PFSK-1 (cell line): ENCODE measurements around the gene RALGAPA2.

Experiments
- FOXP2 ChIP-seq: optimal IDR thresholded peaks from 2 replicates; pipeline ENCODE3; 2011; ENCODE audit warnings: borderline replicate concordance, control low read depth, inconsistent platforms; ENCODE audit not compliant: insufficient read depth; ENCODE audit errors: extremely low read length, extremely low read depth
- POLR2AphosphoS5 ChIP-seq: IDR thresholded peaks from 2 replicates; pipeline ENCODE4 v1.6.1; 2012; ENCODE audit warnings: low read depth, mild to moderate bottlenecking, control low read depth, low read length, moderate library complexity
- SIN3A ChIP-seq: IDR thresholded peaks from 2 replicates; pipeline ENCODE4 v1.6.1; 2012; ENCODE audit warnings: mild to moderate bottlenecking, low read length, moderate library complexity, borderline replicate concordance; ENCODE audit not compliant: insufficient read depth
- TAF1 ChIP-seq: IDR thresholded peaks from 2 replicates; pipeline ENCODE4 v1.6.1; 2012; ENCODE audit warnings: low read length, control low read depth, borderline replicate concordance; ENCODE audit not compliant: insufficient read depth
- TF ChIP-seq, protein P1 (sequence below), 2 experiments: IDR thresholded peaks; 2 replicates each; pipeline versions ENCODE4 v1.6.1 to v1.8.0; 2011 to 2012; ENCODE audit warnings: low read depth in 2 of 2, low read length in 2 of 2, control low read depth in 1 of 2, inconsistent platforms in 1 of 2, mild to moderate bottlenecking in 1 of 2, moderate library complexity in 1 of 2; ENCODE audit not compliant: insufficient read depth in 1 of 2

Gene RALGAPA2

DNA sequence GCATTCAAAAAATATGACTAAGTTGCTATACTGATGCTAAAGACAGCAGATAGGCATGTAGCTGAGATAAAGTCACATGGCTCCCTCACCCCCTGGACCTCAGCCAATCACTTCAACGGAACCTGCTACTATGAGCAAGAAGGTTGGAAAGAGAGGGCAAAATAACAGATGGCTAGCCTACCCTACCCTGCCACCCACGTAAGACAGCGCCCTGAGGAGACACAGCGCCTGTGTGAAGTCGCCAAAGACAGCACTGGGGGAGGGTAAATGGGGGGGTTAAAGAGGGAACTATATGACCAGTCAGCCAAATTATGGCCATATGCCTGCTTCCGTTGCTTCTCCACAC lies 163.2 kb downstream of the RALGAPA2 start:
- TF ChIP-seq TAF1 (no peak), SIN3A (no peak), FOXP2 (no peak), POLR2AphosphoS5 (no peak)
- TF ChIP-seq, protein P1, sequence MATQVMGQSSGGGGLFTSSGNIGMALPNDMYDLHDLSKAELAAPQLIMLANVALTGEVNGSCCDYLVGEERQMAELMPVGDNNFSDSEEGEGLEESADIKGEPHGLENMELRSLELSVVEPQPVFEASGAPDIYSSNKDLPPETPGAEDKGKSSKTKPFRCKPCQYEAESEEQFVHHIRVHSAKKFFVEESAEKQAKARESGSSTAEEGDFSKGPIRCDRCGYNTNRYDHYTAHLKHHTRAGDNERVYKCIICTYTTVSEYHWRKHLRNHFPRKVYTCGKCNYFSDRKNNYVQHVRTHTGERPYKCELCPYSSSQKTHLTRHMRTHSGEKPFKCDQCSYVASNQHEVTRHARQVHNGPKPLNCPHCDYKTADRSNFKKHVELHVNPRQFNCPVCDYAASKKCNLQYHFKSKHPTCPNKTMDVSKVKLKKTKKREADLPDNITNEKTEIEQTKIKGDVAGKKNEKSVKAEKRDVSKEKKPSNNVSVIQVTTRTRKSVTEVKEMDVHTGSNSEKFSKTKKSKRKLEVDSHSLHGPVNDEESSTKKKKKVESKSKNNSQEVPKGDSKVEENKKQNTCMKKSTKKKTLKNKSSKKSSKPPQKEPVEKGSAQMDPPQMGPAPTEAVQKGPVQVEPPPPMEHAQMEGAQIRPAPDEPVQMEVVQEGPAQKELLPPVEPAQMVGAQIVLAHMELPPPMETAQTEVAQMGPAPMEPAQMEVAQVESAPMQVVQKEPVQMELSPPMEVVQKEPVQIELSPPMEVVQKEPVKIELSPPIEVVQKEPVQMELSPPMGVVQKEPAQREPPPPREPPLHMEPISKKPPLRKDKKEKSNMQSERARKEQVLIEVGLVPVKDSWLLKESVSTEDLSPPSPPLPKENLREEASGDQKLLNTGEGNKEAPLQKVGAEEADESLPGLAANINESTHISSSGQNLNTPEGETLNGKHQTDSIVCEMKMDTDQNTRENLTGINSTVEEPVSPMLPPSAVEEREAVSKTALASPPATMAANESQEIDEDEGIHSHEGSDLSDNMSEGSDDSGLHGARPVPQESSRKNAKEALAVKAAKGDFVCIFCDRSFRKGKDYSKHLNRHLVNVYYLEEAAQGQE (IDR thresholded peaks at IDR 0.05; ENCODE audit: insufficient read depth in 1 of 2, low read depth in 2 of 2, low read length in 2 of 2): no peak

DNA sequence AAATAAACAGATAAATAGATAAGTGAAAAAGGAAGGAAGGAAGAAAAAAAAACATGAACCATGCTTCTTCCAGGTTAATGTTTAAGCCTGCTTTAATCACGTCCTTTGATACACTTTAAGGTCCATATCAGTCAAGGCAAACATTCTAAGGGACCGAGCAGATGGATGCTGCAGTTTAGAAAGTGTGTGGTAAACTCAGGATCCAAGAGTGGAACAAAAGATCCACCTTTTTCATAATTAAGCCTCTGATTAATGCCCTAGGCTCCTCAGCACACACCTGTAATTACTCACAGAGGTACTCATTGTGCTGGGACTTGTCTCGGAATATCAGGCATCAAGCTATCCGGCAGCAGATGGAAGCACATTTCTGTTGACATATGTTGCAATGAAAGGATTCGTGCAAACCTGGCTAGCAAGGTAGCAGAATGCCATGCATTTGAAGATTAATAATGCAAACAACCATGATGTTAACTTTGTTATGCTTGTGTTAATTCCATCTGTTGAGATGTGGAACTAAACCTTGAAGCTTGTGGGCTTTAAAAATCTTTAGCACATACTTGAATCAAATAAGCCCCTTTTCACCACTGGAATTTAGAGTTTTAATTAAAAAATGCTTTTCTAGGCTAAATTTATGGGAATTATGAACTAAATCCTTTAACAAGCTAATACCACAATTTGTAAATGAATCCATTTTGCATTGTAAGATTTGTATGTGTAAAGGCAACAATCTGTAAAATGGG lies 163.7 kb downstream of the RALGAPA2 start:
- TF ChIP-seq, protein P1 (IDR thresholded peaks at IDR 0.05; ENCODE audit: insufficient read depth in 1 of 2, low read depth in 2 of 2, low read length in 2 of 2): no peak
- TF ChIP-seq SIN3A (no peak), POLR2AphosphoS5 (no peak), TAF1 (no peak), FOXP2 (no peak)

DNA sequence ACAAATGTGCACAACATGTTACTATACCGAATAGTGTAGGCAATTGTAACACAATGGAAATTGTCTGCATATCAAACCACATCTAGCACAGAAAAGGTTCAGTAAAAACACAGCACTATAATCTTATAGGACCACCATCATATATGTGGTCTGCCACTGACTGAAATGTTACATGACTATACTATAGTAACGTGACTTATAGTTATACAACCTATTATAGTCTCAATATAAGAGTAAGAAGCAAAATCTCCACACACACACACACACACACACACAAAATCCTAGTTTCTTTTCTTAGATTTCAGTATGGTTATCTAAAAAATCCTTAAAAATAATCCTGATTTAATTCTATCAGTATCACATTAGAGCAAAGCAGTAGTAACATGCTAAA lies 164.6 kb downstream of the RALGAPA2 start:
- TF ChIP-seq POLR2AphosphoS5 (no peak), SIN3A (no peak), TAF1 (no peak), FOXP2 (no peak)
- TF ChIP-seq, protein P1 (IDR thresholded peaks at IDR 0.05; ENCODE audit: insufficient read depth in 1 of 2, low read depth in 2 of 2, low read length in 2 of 2): no peak

DNA sequence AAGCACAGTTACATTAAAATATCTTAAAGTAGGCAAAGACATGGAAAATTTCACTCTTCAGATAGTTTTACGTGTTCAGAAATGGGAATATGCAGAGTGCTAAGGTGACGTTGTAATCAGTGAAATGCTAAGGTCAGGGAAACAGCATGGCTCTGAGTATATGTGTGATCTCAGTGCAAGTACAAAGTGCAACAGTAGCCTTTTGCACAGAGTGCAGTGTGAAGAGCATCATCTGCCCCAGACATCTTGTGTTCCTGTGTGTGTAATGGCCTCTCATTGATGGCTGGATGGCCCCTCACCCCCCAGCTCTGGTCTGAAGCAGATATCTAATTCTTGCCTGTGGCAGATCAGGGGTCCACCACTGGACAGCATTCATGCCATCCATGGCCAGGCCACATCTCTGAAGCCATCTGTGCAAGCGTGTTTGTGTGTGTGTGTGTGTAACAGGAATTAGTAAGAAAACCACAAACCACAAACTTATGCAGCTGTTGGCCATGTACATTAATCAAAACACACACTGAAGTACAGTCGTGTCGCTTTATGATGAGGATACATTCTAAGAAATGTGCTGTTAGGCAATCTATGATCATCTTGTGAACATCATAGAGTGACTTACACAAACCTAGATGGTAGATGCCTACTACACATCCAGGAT lies 165.1 kb downstream of the RALGAPA2 start:
- TF ChIP-seq SIN3A (no peak), POLR2AphosphoS5 (no peak), FOXP2 (no peak)
- TF ChIP-seq, protein P1 (IDR thresholded peaks at IDR 0.05; ENCODE audit: insufficient read depth in 1 of 2, low read depth in 2 of 2, low read length in 2 of 2): no peak
